Measurements from ENCODE around the gene ATE1.

- peak; percentile 35 for TF ChIP-seq CTCF (IDR thresholded peaks at IDR 0.05; ENCODE audit: poor library complexity)
- no peak for TF ChIP-seq EZH2phosphoT487 (IDR thresholded peaks at IDR 0.05; ENCODE audit: low read depth, severe bottlenecking, unreplicated experiment)
- TF ChIP-seq EZH2 (IDR thresholded peaks at IDR 0.05; ENCODE audit: borderline replicate concordance): no peak
Measured at GRCh38 chr10:121753726-121754476, 173.9 kb downstream of the ATE1 start.

All from hepatocyte (in vitro differentiated cells).